Neural progenitor cell (in vitro differentiated cells): ENCODE data around the gene GCAT.

Experiments used
- EZH2phosphoT487 ChIP-seq: fragments of 200-600 bp; sonication (generic); IDR thresholded peaks from 2 replicates; pipeline ENCODE4 v1.6.1; 2017; ENCODE audit warnings: antibody characterized with exemption
- TF ChIP-seq, protein P1 (sequence below): fragments of 200-600 bp; sonication (generic); IDR thresholded peaks from 2 replicates; pipeline ENCODE4 v1.5.1; 2017; ENCODE audit warnings: antibody characterized with exemption, mild to moderate bottlenecking

DNA sequence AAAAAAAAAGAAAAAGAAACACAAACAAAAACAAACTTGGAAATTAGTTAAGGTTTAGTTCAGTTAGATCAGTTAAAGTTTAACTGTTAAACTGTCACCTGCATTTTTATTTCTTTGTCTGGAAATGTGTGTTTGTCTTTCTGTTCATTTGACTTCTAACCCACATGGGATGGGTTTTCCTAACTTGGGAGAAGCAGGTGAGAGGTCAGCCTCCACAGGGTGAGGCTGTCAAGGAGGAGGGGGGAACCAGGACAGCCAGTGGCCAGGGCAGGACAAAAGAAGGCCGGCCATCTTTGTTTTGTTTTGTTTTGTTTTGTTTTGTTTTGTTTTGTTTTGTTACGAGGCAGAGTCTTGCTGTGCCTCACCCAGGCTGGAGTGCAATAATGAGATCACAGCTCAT is 13.4 kb upstream of the GCAT start:
- TF ChIP-seq, protein P1, sequence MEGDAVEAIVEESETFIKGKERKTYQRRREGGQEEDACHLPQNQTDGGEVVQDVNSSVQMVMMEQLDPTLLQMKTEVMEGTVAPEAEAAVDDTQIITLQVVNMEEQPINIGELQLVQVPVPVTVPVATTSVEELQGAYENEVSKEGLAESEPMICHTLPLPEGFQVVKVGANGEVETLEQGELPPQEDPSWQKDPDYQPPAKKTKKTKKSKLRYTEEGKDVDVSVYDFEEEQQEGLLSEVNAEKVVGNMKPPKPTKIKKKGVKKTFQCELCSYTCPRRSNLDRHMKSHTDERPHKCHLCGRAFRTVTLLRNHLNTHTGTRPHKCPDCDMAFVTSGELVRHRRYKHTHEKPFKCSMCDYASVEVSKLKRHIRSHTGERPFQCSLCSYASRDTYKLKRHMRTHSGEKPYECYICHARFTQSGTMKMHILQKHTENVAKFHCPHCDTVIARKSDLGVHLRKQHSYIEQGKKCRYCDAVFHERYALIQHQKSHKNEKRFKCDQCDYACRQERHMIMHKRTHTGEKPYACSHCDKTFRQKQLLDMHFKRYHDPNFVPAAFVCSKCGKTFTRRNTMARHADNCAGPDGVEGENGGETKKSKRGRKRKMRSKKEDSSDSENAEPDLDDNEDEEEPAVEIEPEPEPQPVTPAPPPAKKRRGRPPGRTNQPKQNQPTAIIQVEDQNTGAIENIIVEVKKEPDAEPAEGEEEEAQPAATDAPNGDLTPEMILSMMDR: no peak
- no peak for TF ChIP-seq EZH2phosphoT487
